Suppressor macrophage treated with lipopolysaccharide for 4 hours (primary cell): Measurements from ENCODE around the gene PCED1B.
"Not testable (repeated sequence)": the region's sequence is repeated elsewhere in the genome, so short reads cannot be mapped to it uniquely, and the experiment has no call there.

Source experiments
- DNase-seq: peaks from one replicate; pipeline ENCODE4 v3.0.0-alpha.2; 2020

The PCED1B gene, protein sequence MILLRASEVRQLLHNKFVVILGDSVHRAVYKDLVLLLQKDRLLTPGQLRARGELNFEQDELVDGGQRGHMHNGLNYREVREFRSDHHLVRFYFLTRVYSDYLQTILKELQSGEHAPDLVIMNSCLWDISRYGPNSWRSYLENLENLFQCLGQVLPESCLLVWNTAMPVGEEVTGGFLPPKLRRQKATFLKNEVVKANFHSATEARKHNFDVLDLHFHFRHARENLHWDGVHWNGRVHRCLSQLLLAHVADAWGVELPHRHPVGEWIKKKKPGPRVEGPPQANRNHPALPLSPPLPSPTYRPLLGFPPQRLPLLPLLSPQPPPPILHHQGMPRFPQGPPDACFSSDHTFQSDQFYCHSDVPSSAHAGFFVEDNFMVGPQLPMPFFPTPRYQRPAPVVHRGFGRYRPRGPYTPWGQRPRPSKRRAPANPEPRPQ

DNA sequence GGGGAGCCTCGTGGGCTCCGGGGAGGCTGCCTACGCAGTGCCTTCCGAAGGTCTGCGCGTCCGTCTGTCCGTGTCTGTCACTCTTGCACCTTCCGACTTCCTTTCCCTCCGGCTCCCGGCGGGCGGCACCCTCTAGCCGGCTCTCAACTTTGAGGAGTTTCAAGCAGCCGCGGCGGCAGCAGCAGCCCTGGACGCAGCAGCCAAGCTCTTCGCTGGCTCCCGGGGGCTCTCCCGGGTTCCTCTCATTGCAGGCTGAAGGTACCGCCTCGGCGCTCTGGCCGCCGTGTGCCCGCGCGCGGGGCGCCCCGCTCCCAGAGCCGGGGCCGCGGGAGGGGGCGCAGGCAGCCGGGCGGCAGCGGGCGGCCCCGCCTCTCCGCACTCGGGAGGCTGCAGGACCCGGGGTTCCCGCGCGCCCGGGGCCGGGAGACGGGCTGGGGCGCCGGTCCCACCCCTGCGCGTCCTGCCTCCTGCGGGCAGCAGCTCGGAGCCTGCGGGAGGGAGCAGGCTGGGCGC is at the start of gene PCED1B, which contains the start of gene AMIGO2:
PCED1B (plus strand) TSS at position 154 of the 513 bp plus-strand sequence. CDS start 155,443 bp downstream, outside the sequence.
AMIGO2 (minus strand) TSS at position 492 of the 513 bp plus-strand sequence. CDS start 957 bp downstream, outside the sequence.
- peak; percentile 79 for DNase-seq

DNA sequence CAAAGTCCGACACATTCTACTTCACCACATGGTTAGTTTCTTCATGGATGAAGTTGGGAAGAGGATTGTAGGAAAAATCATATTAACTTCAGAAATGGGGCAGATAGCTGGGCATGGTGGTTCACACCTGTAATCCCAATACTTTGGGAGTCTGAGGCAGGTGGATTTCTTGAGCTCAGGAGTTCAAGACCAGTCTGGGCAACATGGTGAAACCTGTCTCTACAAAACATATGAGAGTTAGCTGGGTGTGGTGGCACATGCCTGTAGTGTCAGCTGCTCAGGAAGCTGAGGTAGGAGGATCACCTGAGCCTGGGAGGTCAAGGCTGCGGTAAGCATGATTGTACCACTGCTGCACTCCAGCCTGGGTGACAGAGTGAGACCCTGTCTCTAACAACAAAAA is 49.5 kb upstream of the PCED1B start:
- no peak for DNase-seq

DNA sequence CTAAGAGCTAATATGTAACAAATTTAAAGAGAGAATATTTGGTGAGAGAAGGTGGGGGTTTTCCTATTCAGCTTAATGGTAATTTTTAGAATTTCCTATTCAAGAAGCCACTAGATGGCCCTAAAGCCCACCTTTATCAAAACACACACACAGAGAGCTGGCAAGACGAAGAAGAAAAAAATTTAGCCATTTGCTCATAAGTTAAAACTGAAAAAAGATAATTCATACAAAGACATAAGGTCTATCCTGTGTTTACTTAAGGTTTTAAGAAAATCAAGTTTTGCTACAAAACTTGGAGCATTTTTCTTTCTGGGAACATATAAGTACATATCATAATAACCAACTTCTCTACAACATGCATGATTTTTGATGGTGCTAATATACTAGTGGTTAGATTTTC is 46.8 kb upstream of the PCED1B start:
- DNase-seq = peak; percentile 63

DNA sequence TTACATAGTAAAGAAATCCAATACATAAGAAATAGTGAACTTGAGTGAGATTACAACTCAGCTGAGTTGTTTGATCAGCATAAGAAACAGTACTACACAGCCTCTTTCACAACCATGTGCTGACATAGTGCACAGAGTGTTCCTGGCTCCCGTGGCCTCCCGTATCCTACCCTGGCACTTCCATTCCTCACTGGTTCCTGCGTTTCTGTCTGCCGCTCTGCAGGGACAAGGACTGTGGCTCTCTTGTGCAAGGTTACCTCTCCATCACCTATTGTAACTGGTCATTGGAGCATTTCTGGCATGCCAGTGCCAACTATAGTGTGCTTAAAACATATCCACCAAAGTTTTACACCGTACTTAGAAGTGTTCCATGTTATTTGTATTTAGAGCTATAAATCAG is 46.3 kb upstream of the PCED1B start:
- DNase-seq = peak; percentile 17

DNA sequence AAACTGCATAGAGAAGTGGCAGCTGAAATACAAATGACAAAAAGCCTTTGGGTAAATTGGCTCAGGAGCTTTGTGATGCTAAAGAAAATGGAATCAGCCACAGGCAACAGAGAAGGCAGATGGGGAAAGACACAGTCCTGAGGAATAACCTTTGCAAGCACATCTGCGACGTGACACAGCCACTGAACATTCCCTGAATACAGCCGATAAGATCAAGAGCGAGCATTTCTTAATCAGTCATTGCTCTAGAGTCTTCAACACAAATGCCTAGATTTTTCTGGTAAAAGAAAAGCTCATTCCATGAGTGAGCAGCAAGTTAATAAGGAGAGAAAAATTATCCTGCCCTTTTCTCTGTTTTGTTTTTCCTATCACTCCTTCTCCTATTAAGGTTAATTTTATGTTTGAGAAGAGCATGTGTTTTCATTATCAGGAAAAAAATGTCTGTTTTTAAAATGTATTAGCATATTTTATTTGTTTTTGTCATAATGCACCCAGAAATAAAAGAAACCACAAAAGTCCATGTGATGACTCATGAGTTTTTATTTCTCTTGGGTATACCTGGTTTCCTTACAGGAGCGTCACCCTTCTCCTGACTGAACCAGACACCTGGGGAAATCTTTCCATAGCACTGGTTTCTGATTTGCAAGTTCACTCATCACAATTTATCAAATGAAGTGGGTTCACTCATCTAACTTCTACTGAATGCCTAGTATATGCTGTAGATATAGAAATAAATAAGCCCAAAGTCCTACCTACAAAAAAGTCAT is 45.4 kb upstream of the PCED1B start:
- DNase-seq = no peak

DNA sequence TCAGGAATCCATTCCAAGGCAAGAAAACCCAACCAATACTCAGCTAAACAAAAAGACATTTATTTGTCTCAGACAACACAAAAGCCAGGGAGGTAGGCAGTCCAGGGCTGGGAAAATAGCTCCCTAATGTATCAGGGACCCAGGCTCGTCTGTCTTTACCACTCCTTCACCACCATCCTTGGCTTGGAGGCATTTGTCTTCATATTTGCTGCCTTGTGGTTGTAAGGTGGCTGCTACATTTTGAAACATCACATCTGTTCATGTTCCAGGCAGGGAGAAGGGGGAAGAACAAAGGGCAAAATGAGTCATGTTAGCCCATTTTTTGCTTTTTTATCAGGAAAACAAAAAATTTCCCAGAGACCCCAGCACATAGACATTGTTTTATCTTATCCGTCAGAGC is 44.8 kb upstream of the PCED1B start:
- DNase-seq = no peak

DNA sequence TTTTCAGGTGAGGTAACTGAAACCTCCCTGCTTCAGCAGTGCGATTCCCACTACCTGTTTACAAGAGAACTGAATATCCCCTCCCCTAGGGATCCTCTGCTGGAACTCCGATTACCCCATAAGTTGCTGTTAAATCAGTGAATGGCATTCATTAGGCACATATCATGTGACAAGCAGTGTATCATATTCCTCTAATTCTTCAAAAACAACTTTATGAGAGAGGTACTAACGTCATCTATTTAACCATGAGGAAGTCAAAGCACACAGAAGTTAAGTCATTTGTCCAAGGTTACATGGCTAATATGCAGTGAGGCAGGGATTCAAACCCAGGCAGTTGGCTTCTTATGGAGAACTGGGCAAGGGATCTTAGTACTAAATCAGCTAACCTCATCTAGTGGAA is 43.9 kb upstream of the PCED1B start:
- peak; percentile 16 for DNase-seq

DNA sequence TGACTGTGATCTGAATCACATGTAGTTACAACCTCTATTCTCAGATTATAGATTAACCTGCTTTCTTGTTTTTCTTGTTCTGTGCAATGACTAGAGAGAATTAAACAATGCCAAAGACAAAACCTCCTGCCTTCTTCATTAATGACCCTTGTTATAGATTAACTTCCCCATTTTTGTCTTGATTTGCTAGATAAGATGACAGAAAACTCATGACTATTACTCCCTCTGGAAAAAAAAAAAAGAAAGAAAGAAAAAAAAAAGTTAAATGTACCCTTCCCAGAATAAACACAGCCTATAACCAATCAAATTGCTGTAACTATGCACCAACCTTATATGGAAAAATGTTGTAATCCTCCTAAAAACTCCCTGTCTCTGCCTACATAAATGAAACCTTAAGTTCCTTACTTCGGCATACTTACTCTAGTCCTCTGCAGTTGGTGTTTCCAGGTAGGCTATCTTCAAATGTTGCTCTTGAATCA is 41.1 kb upstream of the PCED1B start:
- DNase-seq = peak; percentile 57

DNA sequence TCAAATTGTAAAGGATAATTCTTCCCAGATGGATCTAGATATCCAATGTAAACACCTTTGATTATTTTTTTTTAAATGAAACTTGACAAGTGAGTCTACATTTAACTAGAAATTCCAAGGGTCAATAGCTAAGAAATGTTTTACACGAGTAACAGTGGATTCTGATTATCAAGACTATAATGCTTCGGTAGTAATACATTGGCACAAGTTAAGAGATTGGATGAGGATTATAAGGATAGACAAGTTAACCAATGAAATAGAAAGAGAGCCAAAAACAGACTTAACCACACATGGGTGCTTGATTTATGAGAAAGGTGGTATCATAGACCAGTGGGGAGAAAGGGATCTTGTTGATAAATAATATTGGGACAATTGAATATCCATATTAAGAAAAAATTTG is 40.3 kb upstream of the PCED1B start:
- no peak for DNase-seq

DNA sequence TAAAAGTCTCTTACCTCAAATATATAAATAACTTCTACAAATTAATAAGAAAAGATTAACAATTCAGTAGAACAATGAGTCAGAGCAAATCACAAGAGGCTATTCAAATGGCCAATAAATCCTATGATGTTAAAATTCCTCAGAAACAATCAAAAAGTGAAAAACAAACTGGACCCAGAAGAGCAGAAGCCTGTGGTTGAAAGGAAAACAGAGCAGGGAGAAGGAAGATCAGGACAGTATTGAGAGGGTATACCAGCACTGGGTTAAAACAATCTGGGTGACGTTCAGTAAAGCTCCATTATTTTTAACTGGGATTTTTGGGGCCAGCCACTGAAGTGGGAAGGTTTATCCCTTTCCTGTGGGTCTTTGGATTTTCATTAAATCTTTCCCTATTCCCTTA is 39.7 kb upstream of the PCED1B start:
- DNase-seq = no peak

DNA sequence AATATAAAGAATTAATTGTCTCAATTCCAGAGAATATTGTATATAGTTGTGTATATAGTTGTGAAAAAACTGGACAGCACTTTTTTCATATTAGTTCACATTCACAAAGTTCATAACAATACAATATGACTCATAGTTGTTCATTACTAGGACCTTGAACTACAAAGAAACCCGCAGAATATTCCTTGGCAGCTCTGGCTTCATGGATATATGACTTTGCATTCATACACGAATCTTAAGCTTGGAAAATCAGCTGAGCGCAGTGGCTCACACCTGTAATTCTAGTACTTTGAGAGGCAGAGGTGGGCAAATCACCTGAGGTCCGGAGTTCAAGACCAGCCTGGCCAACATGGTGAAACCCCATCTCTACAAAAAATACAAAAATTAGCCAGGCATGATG is 38.1 kb upstream of the PCED1B start:
- DNase-seq = no peak

DNA sequence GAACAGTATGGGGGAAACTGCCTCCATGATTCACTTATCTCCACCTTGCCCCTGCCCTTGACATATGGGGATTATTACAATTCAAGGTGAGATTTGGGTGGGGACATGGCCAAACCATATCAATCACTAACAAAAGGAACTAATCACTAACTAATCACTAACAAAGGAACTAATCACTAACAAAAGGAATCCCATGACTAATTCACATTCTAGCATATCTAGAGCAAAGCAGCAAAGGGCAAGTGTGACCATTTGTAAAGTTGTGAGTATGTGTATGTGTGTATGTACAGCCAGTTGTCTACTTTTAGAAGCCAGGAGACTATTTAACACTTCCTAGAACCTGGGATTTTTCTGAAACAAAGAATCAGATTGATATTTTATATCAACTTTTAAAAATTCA is 30.9 kb upstream of the PCED1B start:
- no peak for DNase-seq

DNA sequence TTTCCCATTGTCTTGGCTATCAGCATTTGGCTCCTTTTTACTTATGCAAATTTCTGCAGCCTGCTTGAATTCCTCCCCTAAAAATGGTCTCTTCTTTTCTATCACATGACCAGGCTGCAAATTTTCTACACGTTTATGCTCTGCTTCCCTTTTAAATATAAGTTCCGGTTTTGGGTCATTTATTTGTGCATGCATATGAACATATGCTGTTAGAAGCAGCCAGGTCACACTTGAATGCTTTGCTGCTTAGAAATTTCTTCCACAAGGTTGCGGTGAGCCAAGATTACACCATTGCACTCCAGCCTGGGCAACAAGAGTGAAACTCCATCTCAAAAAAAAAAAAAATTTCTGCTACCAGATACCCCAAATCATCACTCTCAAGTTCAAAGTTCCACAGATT is 28.1 kb upstream of the PCED1B start:
- DNase-seq = not testable (repeated sequence)

DNA sequence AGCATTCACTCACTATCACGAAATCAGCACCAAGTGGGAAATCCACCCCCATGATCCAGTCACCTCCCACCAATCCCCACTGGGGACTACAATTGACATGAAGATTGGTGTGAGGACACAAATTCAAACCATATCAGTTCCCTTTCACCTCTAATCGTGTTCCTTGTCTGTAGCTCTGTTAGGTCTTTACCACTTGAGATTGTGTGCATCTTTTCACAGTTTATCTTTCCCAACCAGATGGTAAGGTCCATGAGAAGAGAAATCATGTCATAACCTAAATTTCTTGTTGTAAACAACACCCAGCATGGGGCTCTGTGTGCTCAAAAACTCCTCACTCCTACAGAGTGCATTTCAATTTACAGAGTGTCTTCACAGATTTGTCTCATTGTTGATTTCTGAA is 27.1 kb upstream of the PCED1B start:
- DNase-seq = no peak

DNA sequence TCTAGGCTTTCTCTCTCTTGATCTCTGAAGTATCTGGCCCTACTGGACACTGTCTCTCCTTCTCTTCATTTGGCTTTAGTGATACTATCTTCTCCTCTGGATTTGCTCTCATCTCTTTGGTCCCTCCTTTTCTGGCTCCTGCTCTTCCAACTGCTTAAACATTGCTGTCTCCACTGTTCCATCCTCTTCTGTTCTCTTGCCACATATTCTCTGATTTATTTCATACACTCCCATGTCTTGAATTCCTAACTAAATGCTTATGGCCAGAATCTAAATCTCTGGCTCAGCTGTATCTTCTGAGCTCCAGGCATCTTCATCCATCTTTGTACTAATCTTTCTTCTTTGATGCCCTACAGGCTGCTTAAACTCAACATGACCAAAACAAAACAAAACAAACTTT is 25.5 kb upstream of the PCED1B start:
- DNase-seq = no peak

DNA sequence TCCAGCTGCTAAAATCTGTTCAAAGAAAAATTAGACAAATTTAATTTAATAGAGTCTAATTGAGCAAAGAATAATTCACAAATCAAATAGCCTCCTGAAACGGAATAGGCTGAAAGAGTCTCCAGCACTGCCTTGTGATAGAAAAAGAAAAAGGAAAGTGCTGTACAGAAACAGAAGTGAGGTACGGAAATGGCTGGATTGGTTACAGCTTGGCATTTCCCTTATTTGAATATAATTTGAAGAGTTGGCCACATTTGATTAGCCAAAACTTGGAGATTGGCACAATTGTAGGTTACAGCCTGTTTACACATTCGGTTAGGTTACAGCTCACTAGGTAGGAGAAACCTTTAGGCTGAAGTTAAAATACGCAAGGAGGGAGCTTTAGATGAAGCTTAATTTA is 24.8 kb upstream of the PCED1B start:
- no peak for DNase-seq

DNA sequence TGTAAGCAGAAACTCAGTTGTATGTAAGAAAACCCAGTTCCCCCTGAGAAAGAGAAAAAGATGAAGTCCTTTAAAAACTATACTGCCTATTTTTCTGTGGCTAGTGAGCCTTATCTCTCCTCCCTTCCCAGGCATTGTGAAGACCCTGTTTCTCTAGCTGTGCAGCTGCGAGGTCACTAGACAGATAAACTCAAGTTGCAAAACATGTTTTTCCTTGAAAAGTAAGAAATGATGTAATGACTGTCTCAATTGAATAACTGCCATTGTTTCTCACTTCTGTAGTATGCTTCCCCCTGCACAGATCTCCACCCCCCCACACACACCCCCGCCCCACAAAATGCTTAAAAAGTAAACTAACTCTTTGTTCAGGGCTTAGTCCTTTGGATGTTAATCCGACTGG is 23.6 kb upstream of the PCED1B start:
- not testable (repeated sequence) for DNase-seq

DNA sequence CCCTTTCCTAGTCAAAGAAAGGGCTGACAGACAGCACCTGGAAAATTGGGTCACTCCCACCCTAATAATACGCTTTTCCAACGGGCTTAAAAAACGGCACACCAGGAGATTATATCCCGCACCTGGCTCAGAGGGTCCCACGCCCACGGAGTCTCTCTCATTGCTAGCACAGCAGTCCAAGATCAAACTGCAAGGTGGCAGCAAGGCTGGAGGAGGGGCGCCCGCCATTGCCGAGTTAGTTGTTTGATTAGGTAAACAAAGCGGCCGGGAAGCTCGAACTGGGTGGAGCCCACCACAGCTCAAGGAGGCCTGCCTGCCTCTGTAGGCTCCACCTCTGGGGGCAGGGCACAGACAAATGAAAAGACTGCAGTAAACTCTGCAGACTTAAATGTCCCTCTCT is 22.5 kb upstream of the PCED1B start:
- not testable (repeated sequence) for DNase-seq

DNA sequence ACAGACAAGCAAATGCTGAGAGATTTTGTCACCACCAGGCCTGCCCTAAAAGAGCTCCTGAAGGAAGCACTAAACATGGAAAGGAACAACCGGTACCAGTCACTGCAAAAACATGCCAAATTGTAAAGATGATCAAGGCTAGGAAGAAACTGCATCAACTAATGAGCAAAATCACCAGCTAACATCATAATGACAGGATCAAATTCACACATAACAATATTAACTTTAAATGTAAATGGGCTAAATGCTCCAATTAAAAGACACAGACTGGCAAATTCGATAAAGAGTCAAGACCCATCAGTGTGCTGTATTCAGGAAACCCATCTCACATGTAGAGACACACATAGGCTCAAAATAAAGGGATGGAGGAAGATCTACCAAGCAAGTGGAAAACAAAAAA is 20.8 kb upstream of the PCED1B start:
- not testable (repeated sequence) for DNase-seq

DNA sequence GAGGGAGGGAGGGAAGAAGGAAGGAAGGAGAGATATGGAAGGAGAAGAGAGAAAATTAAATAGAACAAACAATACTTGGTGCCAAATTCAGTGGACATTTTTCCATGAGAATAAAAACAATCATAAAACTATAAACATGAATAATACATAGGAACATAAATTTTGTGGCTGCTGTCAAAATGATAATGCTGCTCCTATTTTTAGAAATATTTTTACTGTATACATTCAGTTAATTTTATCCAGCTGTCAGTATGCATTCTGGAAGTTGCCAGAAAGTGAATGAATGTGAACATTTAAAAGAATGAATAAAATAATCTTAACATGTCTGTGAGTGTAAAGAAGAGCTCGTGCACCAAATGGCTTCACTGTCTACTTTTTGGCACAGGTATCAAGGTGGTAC is 13.9 kb upstream of the PCED1B start:
- DNase-seq = no peak

DNA sequence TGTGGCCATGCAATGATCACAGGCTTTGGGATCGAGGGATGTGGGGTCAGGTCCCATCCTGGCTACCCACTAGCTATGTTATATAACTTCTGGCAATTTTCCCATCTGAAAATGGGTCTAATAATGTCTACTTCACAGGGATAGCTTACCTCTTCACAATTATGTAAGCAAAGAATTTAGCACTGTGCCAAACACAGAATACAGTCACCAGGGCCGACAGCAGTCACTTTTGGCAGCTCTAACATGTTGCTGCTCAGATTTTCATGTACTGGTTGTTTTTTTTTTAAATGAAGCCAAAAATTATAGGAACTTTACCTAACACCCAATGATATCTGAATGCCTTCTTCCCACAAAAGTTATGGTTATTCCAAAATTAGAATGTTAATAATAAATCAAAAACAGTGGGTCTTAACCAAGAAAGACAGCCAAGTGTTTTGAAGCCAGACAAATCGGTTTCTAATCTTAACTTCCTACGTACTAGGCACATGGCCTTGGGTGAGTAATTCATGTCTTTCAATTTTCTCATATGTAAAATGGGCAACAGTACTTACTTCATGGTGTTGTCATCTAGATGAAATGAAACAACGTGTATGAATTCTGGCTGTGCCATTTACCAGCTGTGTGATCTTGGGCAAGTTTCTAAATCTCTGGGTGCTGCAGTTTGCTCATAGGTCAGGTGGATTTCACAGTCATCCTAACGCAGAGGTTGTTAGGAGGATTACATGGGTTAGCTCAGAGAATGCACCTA is 13.0 kb upstream of the PCED1B start:
- DNase-seq = no peak

DNA sequence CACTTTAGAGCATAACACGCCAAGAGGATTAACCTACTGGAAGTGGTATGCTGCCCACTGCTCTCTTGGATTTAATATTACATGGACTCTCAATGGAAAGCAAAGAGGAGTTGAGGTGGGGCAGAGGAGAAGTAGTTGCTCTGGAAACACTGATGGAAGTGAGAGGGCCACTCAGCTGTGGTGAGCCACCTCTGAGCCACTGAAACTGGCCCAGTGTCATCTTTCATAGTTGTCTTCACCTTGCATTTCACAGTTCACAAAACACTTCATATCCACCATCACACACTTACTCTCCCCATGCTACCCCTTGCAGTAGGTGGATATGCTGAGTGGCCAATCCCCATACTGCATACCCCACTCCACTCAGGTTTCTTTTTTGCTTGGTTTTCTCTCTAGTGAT is 12.2 kb upstream of the PCED1B start:
- no peak for DNase-seq
